Measurements from ENCODE around the gene C1orf53.

Gene C1orf53

GRCh38 chr1:197954718-197955418 is 52.4 kb downstream of the C1orf53 start:
- Histone ChIP-seq H3K4me1 (ENCODE audit: control insufficient read depth, insufficient read depth, low read length) (no peaks in the 10 kb centered on the region), H3K27ac (ENCODE audit: extremely low read depth, low read depth, low read length) (no peak overlapping the region), H3K36me3 (ENCODE audit: control insufficient read depth in 2 of 2, insufficient read depth in 1 of 2, low read length in 2 of 2) (no peaks in the 10 kb centered on the region), H3K9me3 (ENCODE audit: control insufficient read depth, insufficient read depth, low read depth, low read length) (no peaks in the 10 kb centered on the region), H3K4me3 (ENCODE audit: low read depth, low read length) (no peak overlapping the region)
- CTCF ChIA-PET: no interaction called here
- POLR2A ChIA-PET: no interaction called here
- TF ChIP-seq, protein P1, sequence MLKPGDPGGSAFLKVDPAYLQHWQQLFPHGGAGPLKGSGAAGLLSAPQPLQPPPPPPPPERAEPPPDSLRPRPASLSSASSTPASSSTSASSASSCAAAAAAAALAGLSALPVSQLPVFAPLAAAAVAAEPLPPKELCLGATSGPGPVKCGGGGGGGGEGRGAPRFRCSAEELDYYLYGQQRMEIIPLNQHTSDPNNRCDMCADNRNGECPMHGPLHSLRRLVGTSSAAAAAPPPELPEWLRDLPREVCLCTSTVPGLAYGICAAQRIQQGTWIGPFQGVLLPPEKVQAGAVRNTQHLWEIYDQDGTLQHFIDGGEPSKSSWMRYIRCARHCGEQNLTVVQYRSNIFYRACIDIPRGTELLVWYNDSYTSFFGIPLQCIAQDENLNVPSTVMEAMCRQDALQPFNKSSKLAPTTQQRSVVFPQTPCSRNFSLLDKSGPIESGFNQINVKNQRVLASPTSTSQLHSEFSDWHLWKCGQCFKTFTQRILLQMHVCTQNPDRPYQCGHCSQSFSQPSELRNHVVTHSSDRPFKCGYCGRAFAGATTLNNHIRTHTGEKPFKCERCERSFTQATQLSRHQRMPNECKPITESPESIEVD (tag by site-specific recombination; IDR thresholded peaks at IDR 0.05): no peak
- TF ChIP-seq HIC1 (tag by site-specific recombination; IDR thresholded peaks at IDR 0.05) (no peak), ZNF624 (tag by site-specific recombination; IDR thresholded peaks at IDR 0.05) (no peak), SP7 (tag by site-specific recombination; IDR thresholded peaks at IDR 0.05) (no peak), ZNF248 (tag by site-specific recombination; IDR thresholded peaks at IDR 0.05) (no peak), GLIS1 (tag by site-specific recombination; IDR thresholded peaks at IDR 0.05) (no peak), GLI4 (tag by site-specific recombination; IDR thresholded peaks at IDR 0.05) (no peak), IKZF3 (tag by site-specific recombination; IDR thresholded peaks at IDR 0.05) (no peak), ZNF610 (tag by site-specific recombination; IDR thresholded peaks at IDR 0.05; ENCODE audit: borderline replicate concordance) (no peak), ZNF266 (tag by site-specific recombination; IDR thresholded peaks at IDR 0.05; ENCODE audit: low read depth) (no peak), ZSCAN16 (tag by site-specific recombination; IDR thresholded peaks at IDR 0.05) (no peak), ZNF175 (tag by site-specific recombination; IDR thresholded peaks at IDR 0.05) (no peak)
- TF ChIP-seq, protein P2, sequence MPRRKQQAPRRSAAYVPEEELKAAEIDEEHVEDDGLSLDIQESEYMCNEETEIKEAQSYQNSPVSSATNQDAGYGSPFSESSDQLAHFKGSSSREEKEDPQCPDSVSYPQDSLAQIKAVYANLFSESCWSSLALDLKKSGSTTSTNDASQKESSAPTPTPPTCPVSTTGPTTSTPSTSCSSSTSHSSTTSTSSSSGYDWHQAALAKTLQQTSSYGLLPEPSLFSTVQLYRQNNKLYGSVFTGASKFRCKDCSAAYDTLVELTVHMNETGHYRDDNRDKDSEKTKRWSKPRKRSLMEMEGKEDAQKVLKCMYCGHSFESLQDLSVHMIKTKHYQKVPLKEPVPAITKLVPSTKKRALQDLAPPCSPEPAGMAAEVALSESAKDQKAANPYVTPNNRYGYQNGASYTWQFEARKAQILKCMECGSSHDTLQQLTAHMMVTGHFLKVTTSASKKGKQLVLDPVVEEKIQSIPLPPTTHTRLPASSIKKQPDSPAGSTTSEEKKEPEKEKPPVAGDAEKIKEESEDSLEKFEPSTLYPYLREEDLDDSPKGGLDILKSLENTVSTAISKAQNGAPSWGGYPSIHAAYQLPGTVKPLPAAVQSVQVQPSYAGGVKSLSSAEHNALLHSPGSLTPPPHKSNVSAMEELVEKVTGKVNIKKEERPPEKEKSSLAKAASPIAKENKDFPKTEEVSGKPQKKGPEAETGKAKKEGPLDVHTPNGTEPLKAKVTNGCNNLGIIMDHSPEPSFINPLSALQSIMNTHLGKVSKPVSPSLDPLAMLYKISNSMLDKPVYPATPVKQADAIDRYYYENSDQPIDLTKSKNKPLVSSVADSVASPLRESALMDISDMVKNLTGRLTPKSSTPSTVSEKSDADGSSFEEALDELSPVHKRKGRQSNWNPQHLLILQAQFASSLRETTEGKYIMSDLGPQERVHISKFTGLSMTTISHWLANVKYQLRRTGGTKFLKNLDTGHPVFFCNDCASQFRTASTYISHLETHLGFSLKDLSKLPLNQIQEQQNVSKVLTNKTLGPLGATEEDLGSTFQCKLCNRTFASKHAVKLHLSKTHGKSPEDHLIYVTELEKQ (tag by site-specific recombination; IDR thresholded peaks at IDR 0.05; ENCODE audit: borderline replicate concordance): no peak
- TF ChIP-seq, protein P3, sequence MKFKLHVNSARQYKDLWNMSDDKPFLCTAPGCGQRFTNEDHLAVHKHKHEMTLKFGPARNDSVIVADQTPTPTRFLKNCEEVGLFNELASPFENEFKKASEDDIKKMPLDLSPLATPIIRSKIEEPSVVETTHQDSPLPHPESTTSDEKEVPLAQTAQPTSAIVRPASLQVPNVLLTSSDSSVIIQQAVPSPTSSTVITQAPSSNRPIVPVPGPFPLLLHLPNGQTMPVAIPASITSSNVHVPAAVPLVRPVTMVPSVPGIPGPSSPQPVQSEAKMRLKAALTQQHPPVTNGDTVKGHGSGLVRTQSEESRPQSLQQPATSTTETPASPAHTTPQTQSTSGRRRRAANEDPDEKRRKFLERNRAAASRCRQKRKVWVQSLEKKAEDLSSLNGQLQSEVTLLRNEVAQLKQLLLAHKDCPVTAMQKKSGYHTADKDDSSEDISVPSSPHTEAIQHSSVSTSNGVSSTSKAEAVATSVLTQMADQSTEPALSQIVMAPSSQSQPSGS (tag by site-specific recombination; IDR thresholded peaks at IDR 0.05; ENCODE audit: low read depth): no peak
- TF ChIP-seq, protein P4, sequence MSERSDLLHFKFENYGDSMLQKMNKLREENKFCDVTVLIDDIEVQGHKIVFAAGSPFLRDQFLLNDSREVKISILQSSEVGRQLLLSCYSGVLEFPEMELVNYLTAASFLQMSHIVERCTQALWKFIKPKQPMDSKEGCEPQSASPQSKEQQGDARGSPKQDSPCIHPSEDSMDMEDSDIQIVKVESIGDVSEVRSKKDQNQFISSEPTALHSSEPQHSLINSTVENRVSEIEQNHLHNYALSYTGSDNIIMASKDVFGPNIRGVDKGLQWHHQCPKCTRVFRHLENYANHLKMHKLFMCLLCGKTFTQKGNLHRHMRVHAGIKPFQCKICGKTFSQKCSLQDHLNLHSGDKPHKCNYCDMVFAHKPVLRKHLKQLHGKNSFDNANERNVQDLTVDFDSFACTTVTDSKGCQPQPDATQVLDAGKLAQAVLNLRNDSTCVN (tag by site-specific recombination; optimal IDR thresholded peaks at IDR 0.05): no peak
- TF ChIP-seq, protein P5, sequence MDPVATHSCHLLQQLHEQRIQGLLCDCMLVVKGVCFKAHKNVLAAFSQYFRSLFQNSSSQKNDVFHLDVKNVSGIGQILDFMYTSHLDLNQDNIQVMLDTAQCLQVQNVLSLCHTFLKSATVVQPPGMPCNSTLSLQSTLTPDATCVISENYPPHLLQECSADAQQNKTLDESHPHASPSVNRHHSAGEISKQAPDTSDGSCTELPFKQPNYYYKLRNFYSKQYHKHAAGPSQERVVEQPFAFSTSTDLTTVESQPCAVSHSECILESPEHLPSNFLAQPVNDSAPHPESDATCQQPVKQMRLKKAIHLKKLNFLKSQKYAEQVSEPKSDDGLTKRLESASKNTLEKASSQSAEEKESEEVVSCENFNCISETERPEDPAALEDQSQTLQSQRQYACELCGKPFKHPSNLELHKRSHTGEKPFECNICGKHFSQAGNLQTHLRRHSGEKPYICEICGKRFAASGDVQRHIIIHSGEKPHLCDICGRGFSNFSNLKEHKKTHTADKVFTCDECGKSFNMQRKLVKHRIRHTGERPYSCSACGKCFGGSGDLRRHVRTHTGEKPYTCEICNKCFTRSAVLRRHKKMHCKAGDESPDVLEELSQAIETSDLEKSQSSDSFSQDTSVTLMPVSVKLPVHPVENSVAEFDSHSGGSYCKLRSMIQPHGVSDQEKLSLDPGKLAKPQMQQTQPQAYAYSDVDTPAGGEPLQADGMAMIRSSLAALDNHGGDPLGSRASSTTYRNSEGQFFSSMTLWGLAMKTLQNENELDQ (tag by site-specific recombination; IDR thresholded peaks at IDR 0.05; ENCODE audit: low read depth): no peak
- TF ChIP-seq, protein P6, sequence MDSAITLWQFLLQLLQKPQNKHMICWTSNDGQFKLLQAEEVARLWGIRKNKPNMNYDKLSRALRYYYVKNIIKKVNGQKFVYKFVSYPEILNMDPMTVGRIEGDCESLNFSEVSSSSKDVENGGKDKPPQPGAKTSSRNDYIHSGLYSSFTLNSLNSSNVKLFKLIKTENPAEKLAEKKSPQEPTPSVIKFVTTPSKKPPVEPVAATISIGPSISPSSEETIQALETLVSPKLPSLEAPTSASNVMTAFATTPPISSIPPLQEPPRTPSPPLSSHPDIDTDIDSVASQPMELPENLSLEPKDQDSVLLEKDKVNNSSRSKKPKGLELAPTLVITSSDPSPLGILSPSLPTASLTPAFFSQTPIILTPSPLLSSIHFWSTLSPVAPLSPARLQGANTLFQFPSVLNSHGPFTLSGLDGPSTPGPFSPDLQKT (IDR thresholded peaks at IDR 0.05; ENCODE audit: borderline replicate concordance, low read depth, low read length): no peak
- TF ChIP-seq, protein P7, sequence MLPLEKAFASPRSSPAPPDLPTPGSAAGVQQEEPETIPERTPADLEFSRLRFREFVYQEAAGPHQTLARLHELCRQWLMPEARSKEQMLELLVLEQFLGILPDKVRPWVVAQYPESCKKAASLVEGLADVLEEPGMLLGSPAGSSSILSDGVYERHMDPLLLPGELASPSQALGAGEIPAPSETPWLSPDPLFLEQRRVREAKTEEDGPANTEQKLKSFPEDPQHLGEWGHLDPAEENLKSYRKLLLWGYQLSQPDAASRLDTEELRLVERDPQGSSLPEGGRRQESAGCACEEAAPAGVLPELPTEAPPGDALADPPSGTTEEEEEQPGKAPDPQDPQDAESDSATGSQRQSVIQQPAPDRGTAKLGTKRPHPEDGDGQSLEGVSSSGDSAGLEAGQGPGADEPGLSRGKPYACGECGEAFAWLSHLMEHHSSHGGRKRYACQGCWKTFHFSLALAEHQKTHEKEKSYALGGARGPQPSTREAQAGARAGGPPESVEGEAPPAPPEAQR (tag by site-specific recombination; IDR thresholded peaks at IDR 0.05): no peak
- TF ChIP-seq, protein P8, sequence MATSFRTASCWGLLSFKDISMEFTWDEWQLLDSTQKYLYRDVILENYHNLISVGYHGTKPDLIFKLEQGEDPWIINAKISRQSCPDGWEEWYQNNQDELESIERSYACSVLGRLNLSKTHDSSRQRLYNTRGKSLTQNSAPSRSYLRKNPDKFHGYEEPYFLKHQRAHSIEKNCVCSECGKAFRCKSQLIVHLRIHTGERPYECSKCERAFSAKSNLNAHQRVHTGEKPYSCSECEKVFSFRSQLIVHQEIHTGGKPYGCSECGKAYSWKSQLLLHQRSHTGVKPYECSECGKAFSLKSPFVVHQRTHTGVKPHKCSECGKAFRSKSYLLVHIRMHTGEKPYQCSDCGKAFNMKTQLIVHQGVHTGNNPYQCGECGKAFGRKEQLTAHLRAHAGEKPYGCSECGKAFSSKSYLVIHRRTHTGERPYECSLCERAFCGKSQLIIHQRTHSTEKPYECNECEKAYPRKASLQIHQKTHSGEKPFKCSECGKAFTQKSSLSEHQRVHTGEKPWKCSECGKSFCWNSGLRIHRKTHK (tag by site-specific recombination; IDR thresholded peaks at IDR 0.05): no peak

Data from HEK293 (cell line).